GM18520 (cell line): ENCODE measurements around the gene ATXN1.
"Not testable (repeated sequence)": the region's sequence is repeated elsewhere in the genome, so short reads cannot be mapped to it uniquely, and the experiment has no call there.

Source experiments
- ATAC-seq: cut with Tn5 transposase; IDR thresholded peaks from one replicate; pipeline ENCODE4 v1.9.1; 2021; ENCODE audit not compliant: unreplicated experiment

Gene ATXN1

DNA sequence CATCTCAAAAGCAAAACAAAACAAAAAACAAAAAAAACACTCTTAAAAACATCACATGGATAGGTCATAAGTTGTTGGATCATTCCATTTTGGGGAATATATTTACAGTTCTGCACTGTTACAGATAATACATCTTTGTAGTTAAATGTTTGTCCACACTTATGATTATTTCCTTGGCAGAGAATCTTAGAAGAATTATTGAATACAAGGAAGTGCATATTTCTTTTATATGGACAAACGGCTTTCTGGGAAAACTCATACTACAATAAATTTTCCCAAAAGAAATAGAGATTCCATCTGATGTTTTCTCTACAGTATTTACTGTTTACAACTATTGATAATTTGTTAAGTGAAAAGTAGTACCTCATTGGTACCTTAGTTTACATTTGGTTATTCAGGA is 489.1 kb downstream of the ATXN1 start:
- no peak for ATAC-seq

DNA sequence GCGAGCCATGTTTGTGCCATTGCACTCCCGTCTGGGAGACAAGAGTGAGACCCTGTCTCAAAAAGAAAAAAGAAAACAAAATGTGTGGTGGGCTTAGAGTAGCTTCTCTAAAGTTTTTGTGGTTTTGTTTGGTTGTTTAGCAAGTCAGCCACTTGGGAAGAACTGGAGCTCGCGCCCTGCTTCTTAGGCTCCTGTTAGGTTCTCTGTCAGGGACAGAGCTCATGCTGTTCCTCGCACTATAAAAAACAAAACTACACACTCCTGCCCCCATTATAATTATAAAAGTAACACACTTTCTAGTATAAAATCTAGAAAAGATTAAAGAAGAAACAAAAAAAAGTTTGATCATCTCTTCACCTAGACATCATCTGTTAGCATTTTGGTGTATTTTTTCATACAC is 489.8 kb downstream of the ATXN1 start:
- no peak for ATAC-seq

DNA sequence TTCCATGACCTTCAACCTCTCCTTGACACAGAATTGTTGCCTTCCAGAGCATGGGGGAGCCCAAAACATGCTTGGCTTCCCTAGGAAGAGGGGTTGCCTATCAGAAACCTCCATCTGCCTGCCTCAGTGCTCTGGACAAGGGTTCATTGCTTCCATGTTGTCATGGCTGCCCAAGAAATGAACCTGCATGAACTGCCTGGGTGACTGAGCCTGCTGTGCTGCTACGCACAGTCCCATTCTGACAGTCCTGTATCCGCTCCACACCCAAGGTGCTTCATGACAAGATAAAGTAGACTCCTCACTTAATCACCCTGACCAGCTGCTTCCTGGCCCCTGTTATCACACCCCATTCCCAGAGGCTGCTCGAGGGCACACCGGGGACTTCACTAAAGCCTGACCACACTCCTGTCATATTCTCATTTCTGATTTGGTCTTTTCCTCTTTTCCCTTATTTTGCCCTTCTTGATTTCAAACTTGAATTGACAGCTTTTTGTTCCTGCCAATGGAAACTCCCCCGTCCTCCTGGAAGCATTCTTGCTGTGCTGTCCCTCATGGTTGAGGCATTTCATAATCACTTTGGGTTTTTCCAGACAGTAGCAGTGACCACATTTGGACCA is 491.0 kb downstream of the ATXN1 start:
- ATAC-seq, result no peak

DNA sequence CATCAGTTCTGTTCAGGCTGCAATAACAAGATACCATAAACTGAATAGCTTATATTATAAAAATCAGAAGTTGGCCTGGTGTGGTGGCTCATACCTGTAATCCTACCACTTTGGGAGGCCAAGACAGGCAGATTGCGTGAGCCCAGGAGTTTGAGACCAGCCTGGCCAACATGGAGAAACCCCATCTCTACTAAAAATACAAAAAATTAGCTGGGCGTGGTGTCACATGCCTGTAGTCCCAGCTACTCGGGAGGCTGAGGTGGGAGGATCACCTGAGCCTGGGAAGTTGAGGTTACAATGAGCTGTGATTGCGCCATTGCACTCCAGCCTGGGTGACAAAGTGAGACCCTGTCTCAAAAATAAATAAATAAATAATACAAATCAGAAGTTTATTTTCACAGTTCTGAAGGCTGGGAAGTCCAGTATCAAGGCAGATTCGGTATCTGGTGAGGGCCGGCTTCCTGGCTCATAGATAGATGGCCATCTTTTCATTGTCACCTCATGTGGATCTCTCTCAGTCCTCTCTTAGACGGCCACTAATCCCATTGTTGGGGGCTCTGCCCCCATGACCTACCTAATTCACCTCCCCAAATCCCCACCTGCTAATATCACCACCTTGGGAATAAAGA is 491.7 kb downstream of the ATXN1 start:
- not testable (repeated sequence) for ATAC-seq

DNA sequence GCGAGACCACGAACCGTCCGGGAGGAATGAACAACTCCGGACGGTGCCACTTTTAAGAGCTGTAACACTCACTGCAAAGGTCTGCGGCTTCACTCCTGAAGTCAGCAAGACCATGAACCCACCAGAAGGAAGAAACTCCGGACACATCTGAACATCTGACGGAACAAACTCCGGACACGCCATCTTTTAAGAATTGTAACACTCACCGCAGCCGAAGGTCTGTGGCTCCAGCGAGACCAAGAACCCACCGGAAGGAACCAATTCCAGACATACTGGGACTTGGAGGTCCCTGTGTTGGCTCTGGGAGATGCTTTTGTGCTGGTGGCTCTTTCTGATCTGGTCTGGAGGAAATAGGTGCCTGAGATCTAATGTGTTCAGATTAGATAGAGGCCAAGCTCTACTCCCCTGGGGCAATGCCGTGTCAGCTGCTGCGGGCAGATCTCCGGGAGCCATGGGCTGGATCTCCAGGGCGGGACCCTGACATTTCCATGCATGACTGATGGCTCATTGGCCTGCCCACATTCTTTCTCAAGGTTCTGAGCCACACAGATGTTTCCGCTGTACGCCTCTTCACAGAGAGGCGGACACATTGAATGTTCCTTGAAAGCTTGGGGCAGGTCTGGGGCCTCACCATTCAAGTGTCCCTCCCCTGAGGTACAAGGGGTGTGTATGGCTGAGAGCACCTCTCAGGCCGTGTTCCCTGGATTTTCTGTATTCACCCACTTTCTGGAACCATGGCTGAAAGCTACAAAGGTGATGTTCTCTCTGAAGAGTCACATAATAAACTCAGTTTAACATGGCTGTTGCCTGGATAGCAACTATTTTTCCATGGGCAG is 493.6 kb downstream of the ATXN1 start:
- ATAC-seq, result no peak

DNA sequence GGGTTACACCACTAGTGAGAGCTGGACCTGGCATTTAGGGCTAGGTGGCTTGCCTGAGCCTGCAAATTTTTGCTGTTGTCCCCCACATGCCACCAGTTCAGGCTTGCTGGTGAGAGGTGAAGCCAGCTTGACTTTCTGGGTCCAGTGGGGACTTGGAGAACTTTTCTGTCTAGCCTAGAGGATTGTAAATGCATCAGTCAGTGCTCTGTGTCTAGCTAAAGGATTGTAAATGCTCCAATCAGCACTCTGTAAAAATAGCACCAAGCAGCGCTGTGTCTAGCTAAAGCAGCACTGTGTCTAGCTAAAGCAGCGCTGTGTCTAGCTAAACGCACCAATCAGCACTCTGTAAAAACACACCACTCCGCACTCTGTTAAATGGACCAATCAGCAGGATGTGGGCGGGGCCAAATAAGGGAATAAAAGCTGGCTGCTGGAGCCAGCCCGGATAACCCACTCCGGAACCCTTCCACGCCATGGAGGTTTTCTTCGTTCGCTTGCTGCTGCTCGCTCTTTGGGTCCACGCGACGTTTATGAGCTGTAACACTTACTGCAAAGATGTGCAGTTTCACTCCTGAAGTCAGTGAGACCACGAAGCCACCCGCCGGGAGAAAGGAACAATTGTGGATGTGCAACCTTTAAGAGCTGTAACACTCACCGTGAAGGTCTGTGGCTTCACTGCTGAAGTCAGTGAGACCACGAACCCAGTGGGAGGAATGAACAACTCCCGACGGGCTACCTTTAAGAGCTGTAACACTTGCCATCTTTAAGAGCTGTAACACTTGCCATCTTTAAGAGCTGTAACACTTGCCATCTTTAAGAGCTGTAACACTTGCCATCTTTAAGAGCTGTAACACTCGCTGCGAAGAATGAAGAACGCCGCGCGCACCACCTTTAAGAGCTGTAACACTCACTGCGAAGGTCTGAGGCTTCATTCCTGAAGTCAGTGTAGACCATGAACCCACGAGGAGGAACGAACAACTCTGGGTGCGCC is 495.6 kb downstream of the ATXN1 start:
- ATAC-seq, result no peak

DNA sequence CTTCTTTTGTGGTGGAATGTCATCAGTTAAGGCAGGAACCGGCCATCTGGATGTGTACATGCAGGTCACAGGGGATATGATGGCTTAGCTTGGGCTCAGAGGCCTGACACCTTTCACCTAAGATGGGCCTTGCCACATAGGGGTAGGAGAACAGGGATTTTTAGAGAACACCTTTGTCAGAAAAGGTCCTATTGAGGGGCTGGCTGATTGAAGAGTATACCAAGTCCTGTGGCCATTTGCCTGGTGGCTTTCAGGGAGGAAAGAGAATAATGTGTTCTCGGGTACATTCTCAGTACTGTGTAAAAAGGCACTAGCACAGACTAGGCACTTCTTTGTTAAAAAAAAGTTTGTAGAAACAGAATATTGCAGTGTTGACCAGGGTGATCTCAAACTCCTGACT is 496.5 kb downstream of the ATXN1 start:
- no peak for ATAC-seq

DNA sequence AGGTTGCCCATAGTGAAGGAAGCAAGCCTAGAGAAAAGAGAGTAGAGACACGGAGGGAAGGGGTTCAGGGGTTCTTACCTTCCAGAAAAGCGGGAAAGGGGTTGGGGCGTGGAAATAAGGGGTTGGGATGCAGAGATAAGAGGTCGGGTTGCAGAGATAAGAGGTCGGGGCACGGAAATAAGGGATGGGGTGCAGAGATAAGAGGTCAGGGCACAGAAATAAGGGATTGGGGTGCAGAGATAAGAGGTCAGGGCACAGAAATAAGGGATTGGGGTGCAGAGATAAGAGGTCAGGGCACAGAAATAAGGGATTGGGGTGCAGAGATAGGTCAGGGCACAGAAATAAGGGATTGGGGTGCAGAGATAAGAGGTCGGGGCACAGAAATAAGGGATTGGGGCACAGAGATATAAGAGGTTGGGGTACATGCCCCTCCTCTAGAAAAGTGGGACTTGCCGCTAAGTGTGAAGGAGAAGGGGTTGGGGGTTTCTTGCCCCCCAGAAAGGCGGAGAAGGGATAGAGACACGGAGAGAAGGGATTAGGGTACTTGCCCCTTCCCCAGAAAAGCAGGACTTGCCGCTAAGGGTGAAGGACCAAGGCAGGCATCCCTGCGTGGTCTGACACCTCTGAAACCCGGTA is 497.7 kb downstream of the ATXN1 start:
- ATAC-seq, result not testable (repeated sequence)

DNA sequence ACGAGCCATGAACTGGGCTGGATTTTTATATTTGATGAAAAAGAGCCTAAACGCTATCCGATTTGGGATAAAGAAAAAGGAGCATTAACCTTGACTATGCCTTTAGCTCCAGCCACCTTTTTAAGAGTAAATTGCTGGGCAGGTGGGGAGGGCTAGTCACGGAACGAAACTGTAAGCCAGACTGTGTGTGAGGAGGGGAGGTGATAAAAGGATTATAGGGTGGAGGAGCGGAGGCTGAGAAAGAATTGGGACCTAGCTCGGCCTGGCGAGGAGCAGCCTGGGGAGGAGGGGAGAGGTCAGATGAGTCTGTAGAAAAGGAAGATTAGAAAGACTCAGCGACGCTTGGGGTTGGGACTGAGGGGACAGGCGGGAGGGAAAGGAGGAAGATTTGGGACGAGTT is 498.5 kb downstream of the ATXN1 start:
- not testable (repeated sequence) for ATAC-seq

DNA sequence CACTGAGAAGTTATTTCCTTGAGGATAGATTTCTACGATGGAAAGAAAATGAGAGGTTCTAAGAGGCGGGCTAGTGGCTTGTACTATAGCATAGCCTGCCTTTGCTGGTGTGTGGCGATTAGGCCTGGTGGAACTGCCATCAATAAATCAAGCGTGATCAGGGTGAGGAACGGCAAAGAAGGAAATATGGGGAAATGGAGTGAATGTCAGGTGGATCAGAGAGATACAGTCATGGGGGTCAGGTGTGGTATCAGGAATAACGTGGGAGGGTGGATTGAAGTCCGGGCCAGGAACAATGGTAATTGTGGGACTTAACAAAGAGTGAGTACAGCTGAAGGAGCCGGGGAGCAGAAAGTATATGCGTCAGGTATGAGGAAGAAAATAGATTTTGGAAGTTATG is 500.7 kb downstream of the ATXN1 start:
- not testable (repeated sequence) for ATAC-seq

DNA sequence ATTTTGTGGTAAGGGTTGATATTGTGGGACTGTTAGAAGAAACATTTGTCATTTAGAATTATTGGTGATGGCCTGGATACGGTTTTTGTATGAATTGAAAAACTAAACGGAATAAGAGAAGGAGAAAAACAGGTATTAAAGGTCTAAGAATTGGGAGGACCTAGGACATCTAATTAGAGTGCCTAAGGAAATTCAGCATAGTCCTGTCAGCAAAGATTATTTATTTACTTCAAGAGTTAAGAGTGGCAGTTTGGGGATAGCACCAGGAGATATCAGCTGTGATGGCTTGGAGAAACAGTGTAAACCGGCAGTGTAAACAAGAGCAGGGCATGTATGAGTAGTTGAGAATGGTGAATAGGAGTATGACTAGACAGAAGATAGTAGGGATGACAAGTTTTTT is 501.7 kb downstream of the ATXN1 start:
- not testable (repeated sequence) for ATAC-seq

DNA sequence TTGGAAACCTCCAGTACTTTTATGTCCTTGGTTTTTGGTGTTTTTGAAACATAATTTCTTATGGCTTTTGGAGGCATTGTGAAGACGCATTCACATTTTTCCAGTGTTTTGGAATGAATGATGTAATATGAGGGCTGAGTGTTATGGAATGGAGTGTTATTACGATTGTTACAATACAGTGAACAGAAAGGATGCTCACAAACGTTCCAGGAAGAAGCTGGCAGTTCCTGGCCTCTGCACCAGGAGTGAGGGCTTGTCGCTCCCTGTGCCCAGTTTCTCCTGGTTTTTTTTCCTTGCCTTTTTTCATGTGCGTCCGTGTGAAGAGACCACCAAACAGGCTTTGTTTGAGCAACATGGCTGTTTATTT is 502.6 kb downstream of the ATXN1 start:
- ATAC-seq, result no peak

DNA sequence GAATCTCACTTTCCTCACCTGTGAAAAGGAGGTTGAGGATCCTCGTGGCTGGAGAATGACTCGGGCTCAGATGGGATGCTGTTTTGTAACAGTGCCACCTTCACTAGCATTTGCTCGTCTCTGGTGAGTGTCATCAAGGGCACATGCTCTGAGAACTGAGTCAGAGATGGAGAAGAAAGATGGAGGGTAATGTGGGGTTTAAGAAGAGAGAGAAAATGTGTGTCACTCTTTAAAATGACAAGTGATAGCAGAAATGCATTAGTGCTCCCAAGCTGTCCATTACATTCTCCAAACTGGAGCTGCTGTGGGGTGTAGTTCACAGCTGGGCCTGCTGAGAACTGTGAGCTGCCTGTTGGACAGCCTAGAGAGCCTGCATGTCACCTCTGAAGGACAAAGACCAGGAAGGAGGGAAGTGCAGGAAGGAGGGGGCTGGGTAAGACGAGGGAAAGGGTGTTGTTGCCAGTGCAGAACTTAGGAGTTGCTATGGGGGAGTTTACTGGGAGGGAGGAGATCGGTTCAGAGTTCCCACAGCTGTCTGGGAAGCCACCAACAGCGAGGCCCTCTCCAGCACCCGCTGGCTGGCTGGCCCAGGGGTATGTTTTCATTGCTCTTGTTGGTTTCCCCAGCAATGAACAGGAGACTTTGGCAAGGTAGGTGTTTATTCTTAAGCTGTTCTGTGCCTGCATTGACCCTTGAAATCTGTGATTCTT is 503.1 kb downstream of the ATXN1 start:
- ATAC-seq, result no peak

DNA sequence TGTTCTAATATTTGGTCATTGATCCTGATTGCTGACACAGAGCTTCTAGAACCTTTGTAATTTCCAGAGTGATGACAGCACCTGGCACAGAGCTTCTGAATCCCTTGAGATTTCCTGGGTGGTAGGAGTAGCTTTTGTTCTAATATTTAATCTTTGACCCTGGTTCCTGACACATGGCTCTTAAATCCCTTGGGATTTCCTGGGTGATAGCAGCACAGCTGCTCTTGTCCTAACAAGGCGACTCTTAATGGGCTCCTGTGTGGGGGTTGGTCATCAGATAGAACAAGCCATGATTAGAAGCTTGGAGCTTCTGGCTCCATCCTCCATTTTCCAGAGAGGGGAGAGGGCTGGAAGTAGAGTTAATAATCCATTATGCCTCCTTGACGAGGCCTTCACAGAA is 504.5 kb downstream of the ATXN1 start:
- no peak for ATAC-seq

DNA sequence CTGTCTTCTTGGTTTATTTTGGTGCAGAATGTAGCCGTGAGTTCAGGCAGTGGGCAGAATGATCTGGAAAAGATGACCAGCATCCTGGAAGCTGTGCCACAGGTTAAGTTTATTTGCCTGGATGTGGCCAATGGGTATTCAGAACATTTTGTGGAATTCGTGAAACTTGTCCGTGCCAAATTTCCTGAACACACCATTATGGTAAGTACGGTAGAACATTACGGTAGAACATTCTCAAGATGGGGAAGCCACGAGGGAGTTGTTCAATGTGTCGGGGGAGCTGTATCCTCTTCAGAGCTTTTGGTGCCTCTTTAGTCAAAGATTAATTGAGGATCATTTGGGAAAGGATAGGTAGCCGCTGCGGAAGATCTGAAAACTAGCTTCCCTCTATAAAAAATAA is 506.7 kb downstream of the ATXN1 start:
- no peak for ATAC-seq

DNA sequence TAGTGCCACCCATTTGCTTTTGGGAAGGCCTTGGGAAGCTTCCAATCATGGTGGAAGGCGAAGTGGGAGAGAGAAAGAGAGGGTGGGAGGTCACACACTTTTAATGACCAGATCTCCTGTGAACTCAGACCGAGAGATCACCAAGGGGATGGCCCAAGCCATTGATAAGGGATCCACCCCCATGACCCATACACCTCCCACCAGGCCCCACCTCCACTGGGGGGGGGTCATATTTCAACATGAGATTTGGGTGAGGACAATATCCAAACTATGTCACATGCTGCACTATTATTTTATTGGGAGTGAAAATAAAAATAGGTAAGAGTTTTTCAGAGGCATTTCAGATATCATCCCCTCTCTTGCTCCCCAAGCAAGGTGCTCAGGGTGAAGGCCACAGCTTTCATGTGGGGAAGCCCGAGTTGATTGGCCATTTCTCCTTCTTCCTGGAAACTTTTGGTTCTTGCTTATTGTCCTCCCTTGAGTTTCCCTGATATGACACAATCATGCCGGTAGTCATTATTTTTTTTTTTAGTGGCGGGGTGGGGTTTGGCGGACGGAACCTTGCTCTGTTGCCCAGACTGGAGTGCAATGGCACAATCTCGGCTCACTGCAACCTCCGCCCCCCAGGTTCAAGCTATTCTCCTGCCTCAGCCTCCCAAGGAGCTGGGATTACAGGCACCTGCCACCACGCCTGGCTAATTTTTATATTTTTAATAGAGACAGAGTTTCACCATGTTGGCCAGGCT is 507.7 kb downstream of the ATXN1 start:
- no peak for ATAC-seq

DNA sequence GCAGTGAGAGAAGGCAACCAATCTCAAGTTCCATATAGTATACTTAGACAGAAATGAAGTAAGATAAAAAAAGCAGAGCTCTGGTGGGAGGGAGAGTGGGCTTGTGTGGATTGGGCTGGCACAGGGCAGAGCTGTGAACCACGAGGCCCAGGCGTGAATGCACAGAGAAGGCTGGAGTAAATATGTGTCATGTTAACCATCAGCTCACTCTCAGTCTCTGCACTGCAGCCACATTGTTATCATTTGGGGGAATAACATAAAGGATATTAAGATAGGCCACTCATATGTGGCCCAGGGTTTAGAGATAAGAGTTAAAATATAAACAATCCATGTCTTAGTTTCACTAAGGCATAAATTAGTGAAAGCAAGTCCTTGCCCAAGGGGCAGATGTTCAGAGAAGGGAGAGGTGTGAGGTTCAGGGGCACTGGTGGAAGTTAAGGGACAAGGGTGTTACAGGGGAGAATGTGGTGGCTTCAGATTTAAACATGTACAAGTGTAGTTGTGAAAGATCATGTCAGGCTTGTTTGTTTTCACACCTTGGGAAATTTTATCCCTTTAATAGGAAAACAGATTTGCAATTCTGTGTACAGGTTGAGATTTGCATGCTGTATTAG is 508.5 kb downstream of the ATXN1 start:
- ATAC-seq, result no peak

DNA sequence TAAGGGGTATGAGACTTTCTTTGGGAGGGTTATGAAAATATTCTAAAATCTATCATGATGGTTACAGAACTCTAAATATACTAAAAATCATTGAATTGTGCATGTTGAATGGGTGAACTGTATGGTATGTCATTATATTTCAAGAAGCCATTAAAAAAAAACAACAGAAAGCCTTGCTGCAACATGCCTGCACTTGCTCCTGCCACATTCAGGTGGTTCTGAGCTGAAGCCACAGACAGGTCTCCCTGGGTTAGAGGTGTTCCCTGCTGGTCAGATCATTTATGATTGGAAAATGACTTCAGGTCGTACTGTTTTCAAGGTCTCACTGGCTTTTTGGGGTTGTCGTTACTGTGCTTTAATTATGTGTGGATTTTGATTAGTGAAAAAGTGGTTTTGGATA is 509.6 kb downstream of the ATXN1 start:
- ATAC-seq, result no peak

DNA sequence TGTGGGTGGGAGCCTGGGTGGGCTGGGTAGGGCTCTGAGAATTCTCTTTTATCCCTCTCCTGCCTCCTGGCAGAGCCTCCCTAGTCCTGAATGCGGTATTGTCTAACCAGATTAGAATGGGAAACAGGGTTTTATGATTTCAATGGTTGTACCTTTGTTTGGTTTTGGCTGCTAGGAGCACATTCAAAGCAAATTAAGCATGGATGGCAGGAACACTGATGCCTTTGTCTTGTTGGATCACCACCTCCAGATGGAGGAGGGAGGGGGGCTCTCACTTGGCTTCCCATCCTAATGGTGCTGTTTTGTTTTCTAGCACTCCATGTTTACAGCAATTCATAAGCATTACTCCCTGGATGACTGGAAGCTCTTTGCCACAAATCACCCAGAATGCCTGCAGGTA is 511.3 kb downstream of the ATXN1 start:
- no peak for ATAC-seq
